Heart left ventricle (tissue), 13 donors: Measurements from ENCODE around the gene RGCC.

Experiments
- CTCF ChIP-seq, 12 donors: fragments of 200-600 bp; sonication (generic) in 4 of 12; IDR thresholded peaks; one replicate each; pipeline versions ENCODE4 v1.5.0 to v1.8.0; 2018 to 2022; ENCODE audit warnings: antibody characterized with exemption in 12 of 12, mild to moderate bottlenecking in 5 of 12
- POLR2A ChIP-seq, 2 donors: fragments of 450-650 bp; IDR thresholded peaks; one replicate each; pipeline ENCODE4 v1.6.1; 2017; ENCODE audit warnings: antibody characterized with exemption in 2 of 2, mild to moderate bottlenecking in 2 of 2, moderate library complexity in 2 of 2
- donor health status: ischemic (EF 13 %, LVEDD 7.1; RV severe dilation, severe dysfunction).
- donor health status: DM: no; HTN: yes; CAD: no.
- donor health status: DM: no; HTN: no; CAD: no.
- donor health status: ischemic (EF 25% LVEDD 6.9; RV normal size, moderate dysfunction).
- donor health status: ischemic (EF 25% LVEDD 5.7; RV mildly dilated, moderate dysfunction).
- donor health status: ischemic (EF 35%, LVEDD 5.7; RV mildly dilated, moderate dysfunction).
- donor health status: nonischemic (EF 11% LVEDD 7.7; RV severe dilation, severe dysfunction).
- donor health status: DM: yes; HTN: yes; CAD: no.
- donor health status: PGD.
- donor health status: ischemic (EF 29% LVEDD 5.4; RV normal size, mild dysfunction).
- donor health status: nonischemic (EF 23%, LVEDD 6.1; RV moderate dilation, normal function).

- TF ChIP-seq CTCF (IDR thresholded peaks at IDR 0.05): no peak
- TF ChIP-seq POLR2A (IDR thresholded peaks at IDR 0.05): no peak
Measured at GRCh38 chr13:41513600-41513999, 56.2 kb downstream of the RGCC start.
